HepG2 (cell line): Measurements from ENCODE around the gene PDLIM4. TPM values are rescaled to one million over a fixed set of nuclear protein-coding genes. Genes with fewer than 3 reads are reported as not detected.

Experiments used
- ATAC-seq: fragments of 200-7000 bp; cut with Tn5 transposase; 3 replicates; pipeline ENCODE4 v1.9.1; 2020; ENCODE audit warnings: mild to moderate bottlenecking, moderate library complexity
- BruUV-seq: library from RNA; stranded (reverse); fragments of 400-500 nt; replicated peaks from 2 replicates; lab custom pipeline; 2021; lab: Mats Ljungman, UMichigan
- CTCF ChIA-PET: fragments of 300-600 bp; formaldehyde crosslinking; extraction: SDS; loops from one replicate; lab custom pipeline; 2021; ENCODE audit warnings: low total read pairs, inconsistent platforms, low intra/inter-chr PET ratio; lab: Yijun Ruan, JAX
- POLR2A ChIA-PET: fragments of 350-600 bp; sonication (Branson Sonifier 250); formaldehyde crosslinking; loops from one replicate; lab custom pipeline; 2020; ENCODE audit warnings: antibody characterized with exemption, inconsistent platforms; lab: Yijun Ruan, JAX
- DNase-seq: peaks from one replicate; pipeline ENCODE4 v3.0.0-alpha.2; 2015; ENCODE audit warnings: low spot score
- FAIRE-seq: peaks from 3 replicates; lab custom pipeline; 2011; peaks lifted over from hg19 to GRCh38; lab: Jason Lieb, UNC
- H2AFZ ChIP-seq: one replicate; pipeline ENCODE4 v1.6.1; 2011; ENCODE audit warnings: low read length, inconsistent platforms
- H3K27ac ChIP-seq: fragments of 300-600 bp; 3 replicates; pipeline ENCODE4 v1.8.0; 2011; ENCODE audit warnings: mixed run types, mild to moderate bottlenecking, mixed read lengths, low read length, inconsistent platforms; ENCODE audit not compliant: insufficient read depth; ENCODE audit errors: extremely low read length
- H3K27me3 ChIP-seq, 2 experiments: fragments of 200-600 bp in 1 of 2; 2 replicates in 1 of 2; 3 replicates in 1 of 2; pipeline versions ENCODE4 v1.6.0 to v1.8.0; 2011; ENCODE audit warnings: low read length in 2 of 2, mild to moderate bottlenecking in 2 of 2, moderate library complexity in 2 of 2, inconsistent platforms in 1 of 2; ENCODE audit not compliant: insufficient read depth in 2 of 2, control insufficient read depth in 1 of 2
- H3K36me3 ChIP-seq, 2 experiments: fragments of 200-600 bp in 1 of 2; replicated peaks in 1 of 2; 2 replicates in 1 of 2; 3 replicates in 1 of 2; pipeline versions ENCODE4 v1.5.1 to v1.8.0; 2011; ENCODE audit warnings: low read length in 2 of 2, inconsistent platforms in 1 of 2; ENCODE audit not compliant: insufficient read depth in 2 of 2, control insufficient read depth in 1 of 2
- H3K4me1 ChIP-seq: 2 replicates; pipeline ENCODE4 v1.5.1; 2012; ENCODE audit warnings: low read length, inconsistent platforms; ENCODE audit not compliant: insufficient read depth
- H3K4me2 ChIP-seq: 2 replicates; pipeline ENCODE4 v1.6.0; 2011; ENCODE audit warnings: low read depth, low read length, inconsistent platforms
- H3K4me3 ChIP-seq, 3 experiments: fragments of 200-600 bp in 1 of 3; sonication (generic), shearing (Covaris generic) in 1 of 3; replicated peaks in 1 of 3; 2 replicates each; pipeline ENCODE4 v1.5.1; 2011 to 2016; ENCODE audit warnings: low read length in 3 of 3, inconsistent platforms in 2 of 3, low read depth in 2 of 3, mild to moderate bottlenecking in 2 of 3, control low read depth in 1 of 3, mixed read lengths in 1 of 3; ENCODE audit not compliant: insufficient read depth in 1 of 3
- H3K79me2 ChIP-seq: one replicate; pipeline ENCODE4 v1.6.1; 2011; ENCODE audit warnings: low read length, inconsistent platforms; ENCODE audit not compliant: insufficient read depth
- H3K9ac ChIP-seq: 2 replicates; pipeline ENCODE4 v1.6.0; 2011; ENCODE audit warnings: mild to moderate bottlenecking, low read depth, low read length, inconsistent platforms; ENCODE audit not compliant: insufficient read depth
- H3K9me3 ChIP-seq: 2 replicates; pipeline ENCODE4 v1.5.1; 2012; ENCODE audit warnings: mild to moderate bottlenecking, low read length
- H4K20me1 ChIP-seq: 2 replicates; pipeline ENCODE4 v1.6.0; 2011; ENCODE audit warnings: inconsistent platforms, mild to moderate bottlenecking, low read length, moderate library complexity; ENCODE audit not compliant: insufficient read depth
- AHDC1 ChIP-seq: sonication (generic); formaldehyde crosslinking; IDR thresholded peaks from 2 replicates; pipeline ENCODE4 v1.5.1; 2020; ENCODE audit warnings: mild to moderate bottlenecking, missing genetic modification reagents, borderline replicate concordance
- BCL3 ChIP-seq: sonication (generic); formaldehyde crosslinking; IDR thresholded peaks from 2 replicates; pipeline ENCODE4 v1.5.1; 2020; ENCODE audit warnings: mild to moderate bottlenecking, missing genetic modification reagents, moderate library complexity
- CCAR2 ChIP-seq: fragments of 200-400 bp; formaldehyde crosslinking; optimal IDR thresholded peaks from 2 replicates; pipeline ENCODE3; 2018; ENCODE audit warnings: low read depth, mild to moderate bottlenecking, low read length, moderate library complexity
- GMEB1 ChIP-seq: sonication (generic); formaldehyde crosslinking; IDR thresholded peaks from 2 replicates; pipeline ENCODE4 v1.5.1; 2020; ENCODE audit warnings: missing genetic modification reagents, mild to moderate bottlenecking, borderline replicate concordance
- KDM4B ChIP-seq: sonication (generic); formaldehyde crosslinking; IDR thresholded peaks from 2 replicates; pipeline ENCODE4 v1.4.0; 2020; ENCODE audit warnings: missing genetic modification reagents
- POLR2AphosphoS2 ChIP-seq: IDR thresholded peaks from 2 replicates; pipeline ENCODE4 v1.6.1; 2011; ENCODE audit warnings: low read depth, low read length, improper control_type of control experiment
- TFAP4 ChIP-seq: sonication (generic); IDR thresholded peaks from 2 replicates; pipeline ENCODE4 v1.6.1; 2016; ENCODE audit warnings: low read depth, borderline replicate concordance
- TFDP2 ChIP-seq: sonication (generic); formaldehyde crosslinking; IDR thresholded peaks from 2 replicates; pipeline ENCODE4 v1.4.0; 2020; ENCODE audit warnings: missing genetic modification reagents
- ZC3H4 ChIP-seq: sonication (generic); formaldehyde crosslinking; IDR thresholded peaks from 2 replicates; pipeline ENCODE4 v1.4.0; 2020; ENCODE audit warnings: missing genetic modification reagents, borderline replicate concordance
- ZNF138 ChIP-seq: sonication (generic); formaldehyde crosslinking; IDR thresholded peaks from 2 replicates; pipeline ENCODE4 v1.5.0; 2020; ENCODE audit warnings: mild to moderate bottlenecking, low read depth, missing genetic modification reagents
- ZNF160 ChIP-seq: sonication (generic); formaldehyde crosslinking; IDR thresholded peaks from 2 replicates; pipeline ENCODE4 v1.8.0; 2022; ENCODE audit warnings: mild to moderate bottlenecking, inconsistent platforms, missing genetic modification reagents
- ZNF891 ChIP-seq: sonication (generic); formaldehyde crosslinking; IDR thresholded peaks from 2 replicates; pipeline ENCODE4 v1.5.0; 2020; ENCODE audit warnings: mild to moderate bottlenecking, missing genetic modification reagents
- WGBS: methylation state at CpG from one replicate; pipeline ENCODE4 v1.1.6; 2017; ENCODE audit warnings: low lambda C conversion rate; 5-methylcytosine and 5-hydroxymethylcytosine counted together
- in situ Hi-C: cut with HindIII; loops from 2 replicates; pipeline ENCODE4 v1.10.0; 2017; ENCODE audit warnings: low pct_unique_long_range_greater_than_20kb; ENCODE audit not compliant: extremely low pct_ligation_motif_present
- intact Hi-C: fragments of 100-400 bp; cut with micrococcal nuclease; formaldehyde crosslinking; loops from one replicate; pipeline ENCODE4 v1.10.0; 2022; ENCODE audit not compliant: unreplicated experiment
- polyA plus RNA-seq, 8 experiments: library from polyadenylated mRNA; depleted of rRNA in 3 of 8; stranded (reverse) in 7 of 8; unstranded in 1 of 8; fragments of >200 nt; fragmentation: Illumina TruSeq in 4 of 8; extraction: Trizol in 4 of 8; gene quantifications; 2 replicates each; pipeline versions ENCODE4 v1.2.1 to v1.2.3, GENCODE V29; 2011 to 2016; ENCODE audit warnings: low read depth in 4 of 8, missing spikeins in 1 of 8, mixed read lengths in 1 of 8; ENCODE audit not compliant: insufficient read depth in 1 of 8
- total RNA-seq, 5 experiments: library from RNA; depleted of rRNA; stranded (reverse); fragments of >200 nt; fragmentation: Illumina TruSeq; extraction: Trizol; gene quantifications; 2 replicates each; pipeline ENCODE4 v1.2.3, GENCODE V29; 2016; ENCODE audit warnings: low read depth in 1 of 5

PDLIM4 gene
- total and polyA plus RNA-seq, 2 of the 13 experiments (the other 11 are each of a cell fraction or from before 2014, with no cell fraction given) = 1.1 to 2.3 TPM

- no peak overlapping the region for H2AFZ ChIP-seq
- DNase-seq = no peak
- peaks cover 24% of the 10 kb centered on the region for H3K79me2 ChIP-seq
- peak overlapping the region in 1 of 3 experiments; percentile 2; a peak in 1 of 6 replicates for H3K4me3 ChIP-seq
- BruUV-seq = no TSS peak
- peak overlapping the region; percentile 95; the same call in 1 of the 2 replicates for H3K4me2 ChIP-seq
- H3K27ac ChIP-seq = no peak overlapping the region
- no peak for FAIRE-seq
- WGBS = 93% methylated on average over 12 of the region's 13 CpGs
- peaks cover 0 to 4% of the 10 kb centered on the region in 2 experiments; a peak in 1 of 5 replicates for H3K27me3 ChIP-seq
- in situ Hi-C loops = no loop called here
- CTCF ChIA-PET = no interaction called here
- no peak for ATAC-seq
- POLR2A ChIA-PET = no interaction called here
- no peaks in the 10 kb centered on the region for H3K9me3 ChIP-seq
- no peaks in the 10 kb centered on the region for H4K20me1 ChIP-seq
- H3K9ac ChIP-seq = no peak overlapping the region
- intact Hi-C loops = no loop called here
- H3K36me3 ChIP-seq = peaks cover 0 to 3% of the 10 kb centered on the region in 2 experiments; a peak in 1 of 5 replicates
- H3K4me1 ChIP-seq = peaks cover 44% of the 10 kb centered on the region
- no peak for TF ChIP-seq TFDP2 (CRISPR knock-in tag)
- TF ChIP-seq KDM4B (CRISPR knock-in tag) = no peak
- no peak for TF ChIP-seq ZC3H4 (CRISPR knock-in tag)
- TF ChIP-seq TFAP4 = no peak
- no peak for TF ChIP-seq POLR2AphosphoS2
- TF ChIP-seq ZNF160 (CRISPR knock-in tag) = no peak
- TF ChIP-seq BCL3 (CRISPR knock-in tag) = no peak
- no peak for TF ChIP-seq CCAR2
- no peak for TF ChIP-seq ZNF138 (CRISPR knock-in tag)
- TF ChIP-seq ZNF891 (CRISPR knock-in tag) = no peak
- TF ChIP-seq AHDC1 (CRISPR knock-in tag) = no peak
- no peak for TF ChIP-seq GMEB1
These were observed 32.1 kb upstream of the PDLIM4 start for GRCh38 chr5:132225165-132226032.
